Nucleus accumbens (tissue), 56 donors: ENCODE results near the gene ITPKB.

Experiments used
- DNase-seq, 56 donors: peaks; one replicate each; lab custom pipeline; 2025; lab: John Stamatoyannopoulos, UW

Gene ITPKB

GRCh38 chr1:226708967-226709396 lies 30.1 kb downstream of the ITPKB start:
- DNase-seq = peak in 4 of 56 donors; percentile 27 to 44 (median 30)

GRCh38 chr1:226708342-226708780 lies 30.7 kb downstream of the ITPKB start:
- DNase-seq = peak in 1 of 56 donors; percentile 50

- DNase-seq = no peak
Measured at GRCh38 chr1:226706684-226707083, 32.4 kb downstream of the ITPKB start.

- DNase-seq = no peak
Measured at GRCh38 chr1:226704169-226704937, 34.7 kb downstream of the ITPKB start.

- peak in 49 of 56 donors; percentile 31 to 83 (median 69) for DNase-seq
Measured at GRCh38 chr1:226702957-226703831, 35.9 kb downstream of the ITPKB start.

GRCh38 chr1:226702318-226702956 lies 36.6 kb downstream of the ITPKB start:
- peak in 4 of 56 donors; percentile 30 to 70 (median 42) for DNase-seq

- DNase-seq = no peak
Measured at GRCh38 chr1:226700861-226701260, 38.2 kb downstream of the ITPKB start.

GRCh38 chr1:226699166-226699565 lies 39.9 kb downstream of the ITPKB start:
- DNase-seq = no peak

- no peak for DNase-seq
Measured at GRCh38 chr1:226698659-226699058, 40.4 kb downstream of the ITPKB start.

- DNase-seq = no peak
Measured at GRCh38 chr1:226697929-226698544, 41.0 kb downstream of the ITPKB start.

GRCh38 chr1:226697151-226697928 lies 41.7 kb downstream of the ITPKB start:
- DNase-seq = no peak

- DNase-seq = no peak
Measured at GRCh38 chr1:226696547-226696946, 42.5 kb downstream of the ITPKB start.

- no peak for DNase-seq
Measured at GRCh38 chr1:226695335-226695900, 43.7 kb downstream of the ITPKB start.

- no peak for DNase-seq
Measured at GRCh38 chr1:226692823-226693222, 46.3 kb downstream of the ITPKB start.

GRCh38 chr1:226692051-226692792 lies 46.9 kb downstream of the ITPKB start:
- DNase-seq = no peak

GRCh38 chr1:226691247-226691646 lies 47.8 kb downstream of the ITPKB start:
- DNase-seq = no peak

GRCh38 chr1:226690460-226690982 lies 48.6 kb downstream of the ITPKB start:
- DNase-seq = no peak

GRCh38 chr1:226688808-226689207 lies 50.3 kb downstream of the ITPKB start:
- DNase-seq = no peak
